ENCODE data around the gene STYXL2.

DNA sequence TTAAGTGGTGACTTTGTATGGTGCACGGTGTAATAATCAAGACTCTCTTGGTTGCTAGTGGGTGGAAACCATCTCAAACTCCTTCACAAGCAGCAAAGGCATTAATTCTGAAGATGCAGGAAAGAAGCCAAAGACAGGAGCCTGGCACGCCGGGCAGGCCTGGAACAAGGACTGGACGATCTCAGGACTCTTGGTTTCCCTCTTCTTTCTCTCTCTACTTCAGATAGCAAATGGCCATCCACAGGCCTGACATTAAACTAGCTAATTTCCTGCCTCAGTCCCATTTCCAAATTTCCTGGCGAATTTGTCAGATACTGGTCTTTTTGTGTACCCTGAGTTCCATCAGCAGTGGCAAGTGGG lies 28.2 kb downstream of the STYXL2 start:
- TF ChIP-seq, protein P1, sequence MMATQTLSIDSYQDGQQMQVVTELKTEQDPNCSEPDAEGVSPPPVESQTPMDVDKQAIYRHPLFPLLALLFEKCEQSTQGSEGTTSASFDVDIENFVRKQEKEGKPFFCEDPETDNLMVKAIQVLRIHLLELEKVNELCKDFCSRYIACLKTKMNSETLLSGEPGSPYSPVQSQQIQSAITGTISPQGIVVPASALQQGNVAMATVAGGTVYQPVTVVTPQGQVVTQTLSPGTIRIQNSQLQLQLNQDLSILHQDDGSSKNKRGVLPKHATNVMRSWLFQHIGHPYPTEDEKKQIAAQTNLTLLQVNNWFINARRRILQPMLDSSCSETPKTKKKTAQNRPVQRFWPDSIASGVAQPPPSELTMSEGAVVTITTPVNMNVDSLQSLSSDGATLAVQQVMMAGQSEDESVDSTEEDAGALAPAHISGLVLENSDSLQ (IDR thresholded peaks at IDR 0.05): no peak
- TF ChIP-seq BHLHE40 (IDR thresholded peaks at IDR 0.05; ENCODE audit: borderline replicate concordance): no peak
